Measurements from ENCODE around the gene CUX1. TPM values are rescaled to one million over a fixed set of nuclear protein-coding genes. Genes with fewer than 3 reads are reported as not detected.

The CUX1 gene
- total RNA-seq, 2 donors from 2014 or later = 42.0 to 47.5 TPM

DNA sequence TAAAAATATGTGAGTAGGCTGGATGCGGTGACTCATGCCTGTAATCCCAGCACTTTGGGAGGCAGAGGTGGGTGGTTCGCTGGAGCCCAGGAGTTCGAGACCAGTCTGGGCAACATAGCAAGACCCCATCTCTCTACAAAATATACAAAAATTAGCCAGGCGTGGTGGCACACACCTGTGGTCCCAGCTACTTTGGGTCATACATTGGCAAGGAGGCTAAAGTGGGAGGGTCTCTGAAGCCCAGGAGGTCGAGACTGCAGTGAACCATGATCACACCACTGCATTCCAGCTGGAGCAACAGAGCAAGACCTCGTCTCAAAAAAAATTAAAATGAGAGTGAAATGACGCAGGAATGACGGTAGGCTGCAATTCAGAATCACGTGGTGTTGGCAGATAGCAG, 404.5 kb downstream of the CUX1 start:
- no peak for TF ChIP-seq POLR2A (IDR thresholded peaks at IDR 0.05)
- TF ChIP-seq, protein P1, sequence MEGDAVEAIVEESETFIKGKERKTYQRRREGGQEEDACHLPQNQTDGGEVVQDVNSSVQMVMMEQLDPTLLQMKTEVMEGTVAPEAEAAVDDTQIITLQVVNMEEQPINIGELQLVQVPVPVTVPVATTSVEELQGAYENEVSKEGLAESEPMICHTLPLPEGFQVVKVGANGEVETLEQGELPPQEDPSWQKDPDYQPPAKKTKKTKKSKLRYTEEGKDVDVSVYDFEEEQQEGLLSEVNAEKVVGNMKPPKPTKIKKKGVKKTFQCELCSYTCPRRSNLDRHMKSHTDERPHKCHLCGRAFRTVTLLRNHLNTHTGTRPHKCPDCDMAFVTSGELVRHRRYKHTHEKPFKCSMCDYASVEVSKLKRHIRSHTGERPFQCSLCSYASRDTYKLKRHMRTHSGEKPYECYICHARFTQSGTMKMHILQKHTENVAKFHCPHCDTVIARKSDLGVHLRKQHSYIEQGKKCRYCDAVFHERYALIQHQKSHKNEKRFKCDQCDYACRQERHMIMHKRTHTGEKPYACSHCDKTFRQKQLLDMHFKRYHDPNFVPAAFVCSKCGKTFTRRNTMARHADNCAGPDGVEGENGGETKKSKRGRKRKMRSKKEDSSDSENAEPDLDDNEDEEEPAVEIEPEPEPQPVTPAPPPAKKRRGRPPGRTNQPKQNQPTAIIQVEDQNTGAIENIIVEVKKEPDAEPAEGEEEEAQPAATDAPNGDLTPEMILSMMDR (IDR thresholded peaks at IDR 0.05) = no peak
- Histone ChIP-seq H3K36me3 (replicated peaks in 1 of 2; ENCODE audit: insufficient read depth in 1 of 2, low read depth in 2 of 2) (no peaks in the 10 kb centered on the region), H3K27me3 (no peaks in the 10 kb centered on the region), H3K4me3 (no peak overlapping the region), H3K27ac (no peak overlapping the region), H3K9me3 (no peaks in the 10 kb centered on the region), H3K4me1 (peaks cover 18% of the 10 kb centered on the region)
- intact Hi-C loops (cut with DNase I) = no loop called here
- DNase-seq = no peak
- no peak for ATAC-seq
- 94% methylated on average over 8 to 9 of the region's 9 CpGs for WGBS, 2 donors

DNA sequence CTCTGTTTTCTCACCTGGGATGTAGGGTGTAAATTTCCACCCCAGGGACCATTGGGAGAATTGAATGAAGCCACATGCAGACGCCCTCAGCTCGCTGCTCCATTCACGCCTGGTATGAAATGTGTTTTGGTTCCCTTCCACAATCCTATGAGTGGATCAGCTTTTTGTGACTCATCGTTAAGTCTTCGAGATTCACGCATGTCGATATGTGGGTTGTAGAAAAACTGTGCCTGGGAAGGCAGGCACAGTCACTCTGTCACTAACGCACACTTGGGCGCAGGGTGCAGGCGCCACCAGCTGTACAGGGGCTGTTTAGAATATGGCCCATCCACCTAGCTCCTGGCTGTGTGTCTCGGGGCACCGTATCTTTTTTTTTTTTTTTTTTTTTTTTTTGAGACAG, 405.0 kb downstream of the CUX1 start:
- WGBS, 2 donors = 95 to 98% methylated on average over 8 to 12 of the region's 12 CpGs
- no peak for DNase-seq
- no peak overlapping the region for H3K27ac ChIP-seq
- no peak for ATAC-seq
- H3K36me3 ChIP-seq (replicated peaks in 1 of 2; ENCODE audit: insufficient read depth in 1 of 2, low read depth in 2 of 2) = peaks cover 0 to under 1% of the 10 kb centered on the region in 2 donors
- intact Hi-C loops (cut with DNase I) = no loop called here
- H3K27me3 ChIP-seq = no peaks in the 10 kb centered on the region
- peaks cover 18% of the 10 kb centered on the region for H3K4me1 ChIP-seq
- no peaks in the 10 kb centered on the region for H3K9me3 ChIP-seq
- no peak overlapping the region for H3K4me3 ChIP-seq
- no peak for TF ChIP-seq POLR2A (IDR thresholded peaks at IDR 0.05)
- TF ChIP-seq, protein P1 (IDR thresholded peaks at IDR 0.05) = no peak

DNA sequence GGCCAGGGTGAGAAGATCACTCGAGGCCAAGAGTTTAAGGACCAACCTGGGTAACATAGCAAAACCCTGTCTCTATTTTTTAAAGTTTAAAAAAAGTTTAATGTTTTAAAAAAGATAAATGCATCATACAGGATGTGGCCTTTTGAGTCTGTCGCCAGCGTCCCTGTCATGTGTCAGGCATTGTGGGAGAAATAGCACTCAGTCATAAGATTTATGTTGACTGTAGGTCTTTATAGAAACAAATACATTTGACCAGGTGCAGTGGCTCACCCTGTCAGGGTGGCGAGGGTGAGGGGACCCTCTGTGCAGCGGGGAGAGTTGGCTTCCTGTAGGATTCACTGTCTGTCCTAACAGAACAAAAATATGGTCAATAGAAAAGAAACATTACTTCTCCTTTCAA, 405.8 kb downstream of the CUX1 start:
- Histone ChIP-seq H3K36me3 (replicated peaks in 1 of 2; ENCODE audit: insufficient read depth in 1 of 2, low read depth in 2 of 2) (peaks cover 0 to 3% of the 10 kb centered on the region in 2 donors), H3K4me3 (no peak overlapping the region), H3K27me3 (no peaks in the 10 kb centered on the region), H3K4me1 (peaks cover 18% of the 10 kb centered on the region), H3K9me3 (no peaks in the 10 kb centered on the region), H3K27ac (no peak overlapping the region)
- 83 to 92% methylated on average over 5 of the region's 5 CpGs for whole genome bisulfite sequencing, 2 donors
- DNase-seq (no peak), ATAC-seq (no peak)
- intact Hi-C loops (cut with DNase I) = no loop called here
- no peak for TF ChIP-seq POLR2A (IDR thresholded peaks at IDR 0.05)
- TF ChIP-seq, protein P1 (IDR thresholded peaks at IDR 0.05) = no peak

DNA sequence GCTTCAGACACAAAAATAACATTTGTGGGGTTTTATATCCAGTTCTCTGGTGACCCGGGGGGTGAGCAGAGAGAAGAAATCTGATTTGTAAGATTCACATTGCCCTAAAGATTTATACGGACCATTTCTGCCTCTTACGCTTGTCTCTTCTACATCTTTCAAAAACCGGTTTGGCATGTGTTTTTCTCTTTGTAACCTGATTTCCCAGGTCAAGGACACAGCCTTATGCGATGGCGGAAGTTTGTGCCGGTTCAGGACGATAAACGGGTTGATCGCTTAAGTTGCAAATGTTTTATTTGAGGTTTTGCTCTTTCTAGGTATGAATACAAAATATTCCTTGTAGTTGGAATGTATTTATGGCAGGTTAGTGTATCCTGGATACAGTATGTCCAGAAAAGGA, 407.6 kb downstream of the CUX1 start:
- WGBS, 2 donors = 31 to 33% methylated on average over 10 of the region's 10 CpGs
- Histone ChIP-seq H3K36me3 (replicated peaks in 1 of 2; ENCODE audit: insufficient read depth in 1 of 2, low read depth in 2 of 2) (peaks cover 0 to 3% of the 10 kb centered on the region in 2 donors), H3K4me1 (peaks cover 18% of the 10 kb centered on the region), H3K9me3 (no peaks in the 10 kb centered on the region), H3K4me3 (no peak overlapping the region), H3K27me3 (no peaks in the 10 kb centered on the region), H3K27ac (no peak overlapping the region)
- ATAC-seq (peak; percentile 38), DNase-seq (peak in 3 of 4 donors; percentile 30 to 40 (median 39))
- intact Hi-C loops (cut with DNase I) = no loop called here
- no peak for TF ChIP-seq POLR2A (IDR thresholded peaks at IDR 0.05)
- TF ChIP-seq, protein P1 (IDR thresholded peaks at IDR 0.05) = no peak

DNA sequence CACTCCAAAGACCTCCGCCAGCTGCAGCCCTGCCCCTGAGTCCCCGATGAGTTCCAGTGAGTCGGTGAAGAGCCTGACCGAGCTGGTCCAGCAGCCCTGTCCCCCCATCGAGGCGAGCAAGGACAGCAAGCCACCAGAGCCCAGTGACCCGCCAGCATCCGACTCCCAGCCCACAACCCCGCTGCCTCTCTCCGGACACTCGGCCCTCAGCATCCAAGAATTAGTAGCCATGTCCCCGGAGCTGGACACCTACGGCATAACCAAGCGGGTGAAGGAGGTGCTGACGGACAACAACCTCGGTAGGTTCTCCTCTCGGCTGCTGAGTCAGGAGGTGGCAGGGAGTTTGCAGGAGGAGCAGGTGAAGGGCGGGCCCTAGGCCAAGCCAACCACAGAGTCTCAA, 409.9 kb downstream of the CUX1 start:
- ATAC-seq = no peak
- Histone ChIP-seq H3K4me1 (peaks cover 27% of the 10 kb centered on the region), H3K4me3 (no peak overlapping the region), H3K27me3 (no peaks in the 10 kb centered on the region), H3K27ac (no peak overlapping the region), H3K9me3 (no peaks in the 10 kb centered on the region), H3K36me3 (replicated peaks in 1 of 2; ENCODE audit: insufficient read depth in 1 of 2, low read depth in 2 of 2) (peaks cover 0 to 3% of the 10 kb centered on the region in 2 donors)
- 94 to 100% methylated on average over 8 to 18 of the region's 18 CpGs for WGBS, 2 donors
- intact Hi-C loops (cut with DNase I) = no loop called here
- TF ChIP-seq, protein P1 (IDR thresholded peaks at IDR 0.05) = no peak
- TF ChIP-seq POLR2A (IDR thresholded peaks at IDR 0.05) = no peak
- DNase-seq = no peak

Measured in body of pancreas (tissue), 4 donors.